ENCODE data around the gene KRT23. TPM values are rescaled to one million over a fixed set of nuclear protein-coding genes. Genes with fewer than 3 reads are reported as not detected.

Gene KRT23
- total RNA-seq, 1 experiment from 2014 or later = not detected

- H3K27ac ChIP-seq = no peak overlapping the region
- ChIA-PET CTCF (interaction anchor here (0.6 kb wide), 1 partner anchor 50 kb away, joined by 3 read pairs; no protein-coding TSS in a partner anchor), POLR2A (ENCODE audit: unreplicated experiment) (no interaction called here)
- no peaks in the 10 kb centered on the region for H3K27me3 ChIP-seq (ENCODE audit: insufficient read depth, low read depth)
- H3K4me2 ChIP-seq = no peak overlapping the region
- no peaks in the 10 kb centered on the region for H3K9me2 ChIP-seq (ENCODE audit: insufficient read depth)
- peak in 1 of 2 experiments; percentile 31 for DNase-seq
- H2AFZ ChIP-seq = no peak overlapping the region
- no TSS peak for BruUV-seq (replicated peaks)
- H4K20me1 ChIP-seq (ENCODE audit: insufficient read depth) = no peaks in the 10 kb centered on the region
- no peaks in the 10 kb centered on the region for H3F3A ChIP-seq (ENCODE audit: insufficient read depth, low read depth)
- peaks cover 30% of the 10 kb centered on the region for H3K79me2 ChIP-seq (ENCODE audit: low read depth)
- intact Hi-C loops (cut with micrococcal nuclease; ENCODE audit: unreplicated experiment) = no loop called here
- H3K9me3 ChIP-seq (ENCODE audit: insufficient read depth, low read depth) = no peaks in the 10 kb centered on the region; the same call in 1 of the 2 replicates
- H3K36me3 ChIP-seq (ENCODE audit: low read depth) = peaks cover 25% of the 10 kb centered on the region; the same call in 1 of the 2 replicates
- H3K4me1 ChIP-seq (replicated peaks; ENCODE audit: insufficient read depth) = peaks cover 9% of the 10 kb centered on the region; the same call in 1 of the 2 replicates
- TF ChIP-seq EZH2 (IDR thresholded peaks at IDR 0.05; ENCODE audit: low read depth) (no peak), CTCF (conservative IDR thresholded peaks at IDR 0.05) (no peak)
- no peak overlapping the region for H3K4me3 ChIP-seq
Measured at GRCh38 chr17:40931311-40931710, 6.1 kb downstream of the KRT23 start.

- BruUV-seq (replicated peaks) = no TSS peak
- 0 out of 2 replicates have a peak, but pooled peaks cover 3% of the 10 kb centered on the region for H3F3A ChIP-seq (ENCODE audit: insufficient read depth, low read depth)
- ChIA-PET POLR2A (ENCODE audit: unreplicated experiment) (no interaction called here), CTCF (no interaction called here)
- no peaks in the 10 kb centered on the region for H3K79me2 ChIP-seq (ENCODE audit: low read depth)
- TF ChIP-seq CTCF (conservative IDR thresholded peaks at IDR 0.05) = no peak
- TF ChIP-seq EZH2 (IDR thresholded peaks at IDR 0.05; ENCODE audit: low read depth) = no peak
- H4K20me1 ChIP-seq (ENCODE audit: insufficient read depth) = no peaks in the 10 kb centered on the region
- no peak overlapping the region for H3K27ac ChIP-seq
- 0 out of 2 replicates have a peak, but pooled peaks cover 14% of the 10 kb centered on the region for H3K36me3 ChIP-seq (ENCODE audit: low read depth)
- no peak overlapping the region for H3K4me3 ChIP-seq
- H2AFZ ChIP-seq = no peak overlapping the region
- intact Hi-C loops (cut with micrococcal nuclease; ENCODE audit: unreplicated experiment) = no loop called here
- DNase-seq = no peak
- H3K27me3 ChIP-seq (ENCODE audit: insufficient read depth, low read depth) = no peaks in the 10 kb centered on the region
- H3K4me2 ChIP-seq = no peak overlapping the region
- H3K4me1 ChIP-seq (replicated peaks; ENCODE audit: insufficient read depth) = peaks cover 13% of the 10 kb centered on the region
- H3K9me2 ChIP-seq (ENCODE audit: insufficient read depth) = no peaks in the 10 kb centered on the region
- H3K9me3 ChIP-seq (ENCODE audit: insufficient read depth, low read depth) = no peaks in the 10 kb centered on the region; the same call in 1 of the 2 replicates
Measured at GRCh38 chr17:40926341-40926740, 11.1 kb downstream of the KRT23 start.

GRCh38 chr17:40922239-40922638, 15.2 kb downstream of the KRT23 start:
- Histone ChIP-seq H3K4me3 (no peak overlapping the region), H3K4me2 (peak overlapping the region; percentile 21), H3K27ac (peak overlapping the region; percentile 73), H3K4me1 (replicated peaks; ENCODE audit: insufficient read depth) (peaks cover 25% of the 10 kb centered on the region), H3F3A (ENCODE audit: insufficient read depth, low read depth) (0 out of 2 replicates have a peak, but pooled peaks cover 7% of the 10 kb centered on the region), H4K20me1 (ENCODE audit: insufficient read depth) (no peaks in the 10 kb centered on the region), H3K9me3 (ENCODE audit: insufficient read depth, low read depth) (no peaks in the 10 kb centered on the region; the same call in 1 of the 2 replicates), H3K9me2 (ENCODE audit: insufficient read depth) (no peaks in the 10 kb centered on the region), H2AFZ (no peak overlapping the region), H3K27me3 (ENCODE audit: insufficient read depth, low read depth) (no peaks in the 10 kb centered on the region), H3K36me3 (ENCODE audit: low read depth) (0 out of 2 replicates have a peak, but pooled peaks cover under 1% of the 10 kb centered on the region), H3K79me2 (ENCODE audit: low read depth) (no peaks in the 10 kb centered on the region)
- intact Hi-C loops (cut with micrococcal nuclease; ENCODE audit: unreplicated experiment) = no loop called here
- peak; percentile 60 to 69 for DNase-seq
- TF ChIP-seq CTCF (conservative IDR thresholded peaks at IDR 0.05) (no peak), EZH2 (IDR thresholded peaks at IDR 0.05; ENCODE audit: low read depth) (no peak)
- ChIA-PET POLR2A (ENCODE audit: unreplicated experiment) (no interaction called here), CTCF (no interaction called here)
- BruUV-seq (replicated peaks) = no TSS peak
